OCI-LY3 (cell line): ENCODE measurements around the gene SLC1A1.
A peak's percentile ranks its signal among the peaks of the same experiment; 100 is the strongest.

Experiments used
- H2AFZ ChIP-seq: fragments of 200-600, 300-600 bp; shearing (Covaris generic); 2 replicates; pipeline ENCODE4 v1.6.0; 2014; ENCODE audit warnings: antibody characterized with exemption, low read depth, low read length
- H3K27ac ChIP-seq: fragments of 200-600, 300-600 bp; sonication (generic); 2 replicates; pipeline ENCODE4 v1.5.1; 2014; ENCODE audit warnings: mild to moderate bottlenecking, low read length, moderate library complexity, mixed read lengths
- H3K27me3 ChIP-seq: fragments of 200-600, 300-600 bp; sonication (generic); 2 replicates; pipeline ENCODE4 v1.6.1; 2014; ENCODE audit warnings: low read depth, low read length, mixed read lengths
- H3K36me3 ChIP-seq: fragments of 200-600, 300-600 bp; sonication (generic); replicated peaks from 2 replicates; pipeline ENCODE3; 2014; ENCODE audit warnings: low read depth, low read length, mixed read lengths
- H3K4me1 ChIP-seq: fragments of 300-600, 200-600 bp; sonication (generic); 2 replicates; pipeline ENCODE4 v1.6.1; 2014; ENCODE audit warnings: low read length, mixed read lengths
- H3K4me2 ChIP-seq: fragments of 200-600, 300-600 bp; sonication (generic); 2 replicates; pipeline ENCODE4 v1.6.1; 2014; ENCODE audit warnings: low read length, mixed read lengths
- H3K4me3 ChIP-seq: fragments of 300-600, 200-600 bp; sonication (generic); 2 replicates; pipeline ENCODE4 v1.5.1; 2014; ENCODE audit warnings: antibody characterized with exemption, mild to moderate bottlenecking, low read length, moderate library complexity
- H3K79me2 ChIP-seq: fragments of 300-600, 200-600 bp; shearing (Covaris generic); 2 replicates; pipeline ENCODE4 v1.6.1; 2014; ENCODE audit warnings: mild to moderate bottlenecking, low read length, mixed read lengths
- H3K9ac ChIP-seq: fragments of 300-600, 200-600 bp; shearing (Covaris generic); 2 replicates; pipeline ENCODE4 v1.6.0; 2014; ENCODE audit warnings: mild to moderate bottlenecking, low read length, moderate library complexity
- H3K9me3 ChIP-seq: fragments of 200-600, 300-600 bp; shearing (Covaris generic); 2 replicates; pipeline ENCODE4 v1.6.1; 2014; ENCODE audit warnings: low read length, mixed read lengths; ENCODE audit not compliant: insufficient read depth
- H4K20me1 ChIP-seq: fragments of 200-600, 300-600 bp; sonication (generic); 2 replicates; pipeline ENCODE4 v1.6.1; 2016; ENCODE audit warnings: low read length, mixed read lengths; ENCODE audit not compliant: insufficient read depth
- EZH2phosphoT487 ChIP-seq: fragments of 200-600 bp; shearing (Covaris generic); IDR thresholded peaks from 2 replicates; pipeline ENCODE4 v1.6.1; 2018; ENCODE audit warnings: antibody characterized with exemption, mixed run types, low read depth
- TF ChIP-seq, protein P1 (sequence below): fragments of 200-600, 300-600 bp; sonication (generic); IDR thresholded peaks from 2 replicates; pipeline ENCODE4 v1.5.1; 2014; ENCODE audit warnings: antibody characterized with exemption, low read length, low read depth

SLC1A1 gene

DNA sequence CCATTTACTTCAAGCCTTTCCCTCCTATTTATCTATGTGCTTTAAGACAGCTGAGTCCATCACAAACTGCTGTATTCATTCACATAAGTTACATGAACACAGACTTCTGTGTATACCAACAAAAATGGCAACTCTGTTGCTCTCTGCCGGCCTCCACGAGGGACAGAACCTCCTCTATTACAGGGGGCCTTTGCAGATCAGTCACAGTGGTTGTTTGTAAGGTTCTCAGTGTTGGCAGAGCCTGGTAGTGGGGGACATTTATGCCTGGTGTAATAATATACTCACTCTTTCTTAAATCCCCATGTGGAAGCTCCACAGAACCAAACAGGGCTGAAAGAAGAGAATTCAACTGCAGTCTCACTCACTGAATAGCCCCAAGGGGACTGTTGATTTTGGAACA is 76.5 kb downstream of the SLC1A1 start:
- Histone ChIP-seq H3K9me3 (no peaks in the 10 kb centered on the region), H3K27ac (no peak overlapping the region), H3K4me2 (no peak overlapping the region), H3K4me1 (no peaks in the 10 kb centered on the region), H2AFZ (no peak overlapping the region), H3K79me2 (no peaks in the 10 kb centered on the region), H3K27me3 (no peaks in the 10 kb centered on the region), H3K36me3 (no peaks in the 10 kb centered on the region), H3K9ac (no peak overlapping the region), H3K4me3 (no peak overlapping the region), H4K20me1 (no peaks in the 10 kb centered on the region)
- TF ChIP-seq, protein P1, sequence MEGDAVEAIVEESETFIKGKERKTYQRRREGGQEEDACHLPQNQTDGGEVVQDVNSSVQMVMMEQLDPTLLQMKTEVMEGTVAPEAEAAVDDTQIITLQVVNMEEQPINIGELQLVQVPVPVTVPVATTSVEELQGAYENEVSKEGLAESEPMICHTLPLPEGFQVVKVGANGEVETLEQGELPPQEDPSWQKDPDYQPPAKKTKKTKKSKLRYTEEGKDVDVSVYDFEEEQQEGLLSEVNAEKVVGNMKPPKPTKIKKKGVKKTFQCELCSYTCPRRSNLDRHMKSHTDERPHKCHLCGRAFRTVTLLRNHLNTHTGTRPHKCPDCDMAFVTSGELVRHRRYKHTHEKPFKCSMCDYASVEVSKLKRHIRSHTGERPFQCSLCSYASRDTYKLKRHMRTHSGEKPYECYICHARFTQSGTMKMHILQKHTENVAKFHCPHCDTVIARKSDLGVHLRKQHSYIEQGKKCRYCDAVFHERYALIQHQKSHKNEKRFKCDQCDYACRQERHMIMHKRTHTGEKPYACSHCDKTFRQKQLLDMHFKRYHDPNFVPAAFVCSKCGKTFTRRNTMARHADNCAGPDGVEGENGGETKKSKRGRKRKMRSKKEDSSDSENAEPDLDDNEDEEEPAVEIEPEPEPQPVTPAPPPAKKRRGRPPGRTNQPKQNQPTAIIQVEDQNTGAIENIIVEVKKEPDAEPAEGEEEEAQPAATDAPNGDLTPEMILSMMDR, result no peak
- TF ChIP-seq EZH2phosphoT487, result no peak

DNA sequence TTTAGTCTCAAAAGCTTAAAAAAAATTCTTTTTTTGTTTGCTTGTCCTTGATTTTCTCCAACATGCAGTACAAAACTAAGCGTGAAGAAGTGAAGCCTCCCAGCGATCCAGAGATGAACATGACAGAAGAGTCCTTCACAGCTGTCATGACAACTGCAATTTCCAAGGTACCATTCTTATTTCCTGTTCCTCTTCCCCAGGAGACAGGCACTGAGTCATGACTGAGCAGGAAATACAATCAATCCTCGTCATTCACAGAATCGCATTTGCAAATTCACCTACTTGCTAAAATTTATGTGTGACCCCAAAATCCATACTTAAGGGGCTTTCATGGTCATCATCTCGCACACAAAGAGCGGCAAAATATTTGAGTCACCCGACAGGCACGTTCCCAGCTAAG is 77.3 kb downstream of the SLC1A1 start:
- Histone ChIP-seq H3K9me3 (no peaks in the 10 kb centered on the region), H2AFZ (no peak overlapping the region), H3K36me3 (no peaks in the 10 kb centered on the region), H4K20me1 (no peaks in the 10 kb centered on the region), H3K27me3 (no peaks in the 10 kb centered on the region), H3K4me2 (no peak overlapping the region), H3K9ac (no peak overlapping the region), H3K4me1 (no peaks in the 10 kb centered on the region; the same call in 1 of the 2 replicates), H3K79me2 (no peaks in the 10 kb centered on the region), H3K4me3 (no peak overlapping the region), H3K27ac (no peak overlapping the region)
- TF ChIP-seq, protein P1, result no peak
- no peak for TF ChIP-seq EZH2phosphoT487

DNA sequence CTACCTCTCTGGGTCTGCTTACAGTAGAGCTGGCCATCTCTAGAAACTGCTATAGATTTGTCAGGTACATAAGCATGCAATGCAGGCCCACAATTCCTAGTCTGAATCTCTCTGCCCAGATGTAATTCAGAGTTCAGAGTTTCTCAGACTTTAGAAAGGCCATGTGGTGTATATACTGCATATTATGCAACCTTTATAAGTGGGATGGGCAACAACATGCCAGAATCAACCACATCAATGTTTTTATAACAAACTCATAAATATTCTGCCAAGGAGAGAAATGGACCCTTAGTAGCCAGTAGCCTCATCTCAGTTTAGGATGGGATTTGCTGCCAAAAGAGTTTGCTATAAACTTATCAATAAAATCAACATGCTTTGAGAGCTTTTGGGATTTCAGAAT is 78.8 kb downstream of the SLC1A1 start:
- no peak overlapping the region for H3K4me2 ChIP-seq
- 0 out of 2 replicates have a peak, but pooled peaks cover 3% of the 10 kb centered on the region for H3K27me3 ChIP-seq
- no peaks in the 10 kb centered on the region for H3K9me3 ChIP-seq
- TF ChIP-seq, protein P1, result no peak
- no peak for TF ChIP-seq EZH2phosphoT487
- no peaks in the 10 kb centered on the region for H3K36me3 ChIP-seq
- no peak overlapping the region for H3K4me3 ChIP-seq
- no peak overlapping the region for H3K9ac ChIP-seq
- H3K4me1 ChIP-seq, result no peaks in the 10 kb centered on the region; the same call in 1 of the 2 replicates
- no peaks in the 10 kb centered on the region for H3K79me2 ChIP-seq
- H3K27ac ChIP-seq, result no peak overlapping the region
- H2AFZ ChIP-seq, result no peak overlapping the region
- no peaks in the 10 kb centered on the region for H4K20me1 ChIP-seq

DNA sequence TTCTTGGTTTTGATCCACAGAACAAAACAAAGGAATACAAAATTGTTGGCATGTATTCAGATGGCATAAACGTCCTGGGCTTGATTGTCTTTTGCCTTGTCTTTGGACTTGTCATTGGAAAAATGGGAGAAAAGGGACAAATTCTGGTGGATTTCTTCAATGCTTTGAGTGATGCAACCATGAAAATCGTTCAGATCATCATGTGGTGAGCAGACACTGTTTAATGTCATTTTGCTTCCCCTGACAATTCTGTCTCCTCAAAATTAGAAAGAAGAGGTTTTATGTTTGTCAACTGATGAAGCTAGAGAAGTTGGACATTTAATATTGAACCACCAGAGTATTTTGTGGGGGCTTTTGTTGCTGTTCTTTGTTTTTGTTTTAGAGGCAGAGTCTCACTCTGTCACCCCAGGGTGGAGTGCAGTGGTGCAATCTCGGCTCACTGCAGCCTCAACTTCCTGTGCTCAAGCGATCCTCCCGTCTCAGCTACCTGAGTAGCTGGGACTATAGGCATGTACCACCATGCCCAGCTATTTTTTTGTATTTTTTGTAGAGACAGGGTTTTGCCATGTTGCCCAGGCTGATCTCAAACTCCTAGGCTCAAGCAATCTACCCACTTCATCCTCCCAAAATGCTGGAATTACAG is 82.0 kb downstream of the SLC1A1 start:
- H3K9me3 ChIP-seq, result no peaks in the 10 kb centered on the region
- H3K4me3 ChIP-seq, result no peak overlapping the region
- no peak overlapping the region for H3K9ac ChIP-seq
- H3K27me3 ChIP-seq, result peaks cover 6% of the 10 kb centered on the region; the same call in 1 of the 2 replicates
- H4K20me1 ChIP-seq, result no peaks in the 10 kb centered on the region
- H3K79me2 ChIP-seq, result no peaks in the 10 kb centered on the region
- TF ChIP-seq, protein P1, result no peak
- TF ChIP-seq EZH2phosphoT487, result no peak
- H3K4me1 ChIP-seq, result no peaks in the 10 kb centered on the region; the same call in 1 of the 2 replicates
- no peaks in the 10 kb centered on the region for H3K36me3 ChIP-seq
- H2AFZ ChIP-seq, result peak overlapping the region; percentile 74
- peak overlapping the region; percentile 38 for H3K4me2 ChIP-seq
- H3K27ac ChIP-seq, result no peak overlapping the region
